Esophagus (tissue), 2 donors: Measurements from ENCODE around the gene RET. TPM values are rescaled to one million over a fixed set of nuclear protein-coding genes. Genes with fewer than 3 reads are reported as not detected.
A peak's percentile ranks its signal among the peaks of the same experiment; 100 is the strongest.
"Not testable (repeated sequence)": the region's sequence is repeated elsewhere in the genome, so short reads cannot be mapped to it uniquely, and the experiment has no call there.

Experiments
- H3K27ac ChIP-seq, 2 donors: one replicate each; pipeline ENCODE4 v1.5.1; 2013; ENCODE audit warnings: low read depth in 2 of 2, mild to moderate bottlenecking in 2 of 2, inconsistent platforms in 1 of 2, low read length in 1 of 2, moderate library complexity in 1 of 2
- H3K27me3 ChIP-seq, 2 donors: one replicate each; pipeline ENCODE4 v1.6.1; 2013; ENCODE audit warnings: low read length in 2 of 2, control low read depth in 1 of 2, mild to moderate bottlenecking in 1 of 2; ENCODE audit not compliant: insufficient read depth in 2 of 2, control insufficient read depth in 1 of 2
- H3K36me3 ChIP-seq, 2 donors: one replicate each; pipeline ENCODE4 v1.6.1; 2013; ENCODE audit warnings: low read length in 1 of 2; ENCODE audit not compliant: control insufficient read depth in 2 of 2, insufficient read depth in 2 of 2
- H3K4me1 ChIP-seq, 2 donors: one replicate each; pipeline ENCODE4 v1.6.1; 2013; ENCODE audit warnings: low read length in 1 of 2; ENCODE audit not compliant: control insufficient read depth in 2 of 2, insufficient read depth in 2 of 2
- H3K4me3 ChIP-seq, 2 donors: one replicate each; pipeline ENCODE4 v1.5.1; 2013; ENCODE audit warnings: low read length in 2 of 2, mild to moderate bottlenecking in 2 of 2, low read depth in 1 of 2, moderate library complexity in 1 of 2
- H3K9me3 ChIP-seq, 2 donors: one replicate each; pipeline ENCODE4 v1.6.1; 2013; ENCODE audit warnings: mild to moderate bottlenecking in 2 of 2, low read depth in 1 of 2, low read length in 1 of 2, moderate library complexity in 1 of 2; ENCODE audit not compliant: control insufficient read depth in 2 of 2, insufficient read depth in 1 of 2
- WGBS, 2 donors: extraction: QIAGEN DNeasy Blood & Tissue Kit; methylation state at CpG; one replicate each; pipeline ENCODE4 v1.1.7; 2013; 5-methylcytosine and 5-hydroxymethylcytosine counted together
- polyA plus RNA-seq, 2 donors: library from polyadenylated mRNA; stranded (reverse); fragments of 200-250 nt; gene quantifications; one replicate each; pipeline ENCODE4 v1.2.3, GENCODE V29; 2013
- donor health status: healthy with polysubstance abuse.
- donor health status: Bipolar disorder and iron deficiency.

The RET gene
- polyA plus RNA-seq, 2 donors: 0.07 to 0.10 TPM

DNA sequence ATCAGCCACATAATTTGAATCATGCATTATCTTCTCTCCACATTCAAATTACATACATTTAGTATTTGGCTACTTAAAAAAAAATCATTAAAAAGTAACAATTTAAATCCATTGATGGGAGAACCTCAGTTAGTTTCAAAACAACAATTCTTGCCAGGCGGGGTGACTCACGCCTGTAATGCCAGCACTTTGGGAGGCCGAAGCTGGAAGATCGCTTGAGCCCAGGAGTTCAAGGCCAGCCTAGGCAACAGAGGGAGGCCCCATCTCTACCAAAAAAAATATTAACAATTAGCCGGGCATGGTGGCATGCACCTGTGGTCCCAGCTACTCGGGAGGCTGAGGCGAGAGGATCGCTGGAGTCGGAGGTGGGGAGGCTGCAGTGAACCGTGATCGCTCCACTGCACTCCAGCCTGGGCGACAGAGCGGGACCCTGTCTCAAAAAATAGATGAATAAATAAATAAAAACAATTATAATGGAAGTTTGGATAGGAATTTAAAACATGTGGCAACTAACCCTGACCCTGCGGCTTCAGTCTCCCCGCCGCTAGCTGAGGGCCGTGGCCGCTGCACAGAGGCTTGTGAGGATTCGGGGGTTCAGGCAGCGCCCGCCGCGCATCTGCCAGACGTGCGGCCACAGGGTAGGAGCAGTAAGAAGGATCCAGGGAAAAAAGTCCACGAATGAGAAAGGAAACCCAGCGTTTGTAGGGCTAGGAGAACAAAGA is 60.3 kb downstream of the RET start:
- H3K4me1 ChIP-seq: no peaks in the 10 kb centered on the region
- H3K36me3 ChIP-seq: no peaks in the 10 kb centered on the region
- WGBS, 2 donors: 38 to 42% methylated on average over 27 of the region's 27 CpGs
- no peaks in the 10 kb centered on the region for H3K9me3 ChIP-seq
- H3K27me3 ChIP-seq: no peaks in the 10 kb centered on the region
- peak overlapping the region; percentile 87 to 95 for H3K27ac ChIP-seq
- peak overlapping the region; percentile 81 to 96 for H3K4me3 ChIP-seq

DNA sequence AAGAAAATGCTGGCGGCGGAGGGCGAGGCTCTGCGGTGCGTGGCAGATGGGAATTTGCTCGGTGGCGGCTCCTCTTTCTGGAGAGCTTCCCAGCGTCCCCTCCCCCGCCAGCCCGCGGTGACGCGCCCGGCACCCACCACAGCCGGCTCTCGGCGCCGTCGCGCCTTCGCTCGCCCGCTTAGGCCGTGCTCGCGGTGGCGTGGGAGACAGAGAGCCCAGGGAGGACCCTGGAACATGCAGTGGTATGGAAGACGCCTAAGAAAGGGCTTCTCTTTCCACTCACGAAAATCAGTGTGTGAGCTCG is 60.8 kb downstream of the RET start:
- Histone ChIP-seq H3K4me3 (peak overlapping the region; percentile 81 to 96), H3K9me3 (no peaks in the 10 kb centered on the region), H3K4me1 (no peaks in the 10 kb centered on the region), H3K27ac (peak overlapping the region; percentile 87 to 95), H3K36me3 (no peaks in the 10 kb centered on the region), H3K27me3 (no peaks in the 10 kb centered on the region)
- 0% methylated on average over 30 of the region's 30 CpGs for WGBS, 2 donors

DNA sequence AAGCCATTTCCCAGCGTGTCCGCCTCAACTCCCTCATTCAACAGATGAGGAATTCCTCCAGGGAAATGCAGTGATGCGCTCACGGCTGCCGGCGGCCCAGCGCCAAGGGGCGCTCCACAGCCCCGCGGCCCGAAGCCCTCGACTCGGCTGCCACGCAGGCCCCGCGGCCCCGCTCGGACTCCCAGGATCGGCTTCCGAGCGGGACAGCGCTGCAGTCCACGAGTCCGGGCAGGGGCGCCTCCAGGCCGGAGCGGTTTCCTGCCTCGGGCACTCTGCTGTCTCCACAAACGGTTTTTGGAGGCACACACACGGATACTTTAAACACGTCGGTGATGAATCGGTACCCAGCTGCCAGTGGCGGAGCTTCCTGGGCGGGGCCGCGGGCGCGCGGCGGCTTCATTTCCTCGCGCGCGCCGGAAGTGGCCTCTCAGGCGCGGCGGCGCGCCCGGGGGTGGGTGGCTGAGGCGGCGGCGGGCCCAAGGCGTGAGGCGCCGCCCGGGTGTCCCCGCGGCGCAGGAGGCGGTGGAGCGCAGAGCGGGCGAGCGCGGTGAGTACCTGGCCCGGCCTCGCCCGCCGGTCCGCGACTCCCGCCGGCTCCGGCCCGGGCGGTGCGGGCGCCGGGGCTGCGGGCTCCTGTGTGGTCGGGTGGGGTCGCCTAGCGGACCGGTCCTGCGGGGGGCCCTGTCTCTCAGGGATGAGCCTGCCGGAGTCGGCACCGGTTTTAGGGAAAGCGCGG is 61.3 kb downstream of the RET start, which contains the start of gene CSGALNACT2:
Gene CSGALNACT2, plus strand, starts transcription at position 425 of the 736 bp plus-strand sequence. CDS start 16,705 bp downstream, outside the sequence.
- Histone ChIP-seq H3K27me3 (no peaks in the 10 kb centered on the region), H3K4me3 (peak within 1 kb of the TSS; percentile 81 to 96), H3K4me1 (no peaks in the 10 kb centered on the region), H3K9me3 (no peaks in the 10 kb centered on the region), H3K27ac (peak within 1 kb of the TSS; percentile 87 to 95), H3K36me3 (no peaks in the 10 kb centered on the region)
- 0% methylated on average over 67 to 93 of the region's 93 CpGs for WGBS, 2 donors

DNA sequence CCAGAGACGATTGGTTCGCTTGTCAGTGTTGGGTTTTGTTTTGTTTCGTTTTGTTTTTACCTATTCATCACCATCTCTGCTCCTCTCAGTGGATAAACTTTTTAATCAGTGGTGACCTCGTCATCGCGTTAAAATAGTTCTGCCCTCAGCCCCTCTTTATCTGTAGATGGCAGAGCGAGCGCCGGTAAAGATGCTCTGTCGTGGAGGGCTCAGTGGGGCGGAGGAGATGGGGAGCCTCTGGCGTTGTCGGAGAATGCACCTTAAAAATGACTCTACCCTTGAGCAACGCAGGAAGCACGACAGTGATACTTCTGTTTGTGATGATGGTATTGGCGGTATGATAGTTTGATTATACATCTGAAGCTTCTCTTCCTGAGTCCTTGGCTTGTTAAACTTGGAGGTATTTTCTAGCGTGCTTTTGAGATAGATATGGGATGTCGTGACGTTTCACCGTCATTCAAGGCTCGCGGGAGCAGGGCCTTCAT is 61.9 kb downstream of the RET start:
- peak overlapping the region; percentile 81 to 96 for H3K4me3 ChIP-seq
- no peaks in the 10 kb centered on the region for H3K27me3 ChIP-seq
- H3K9me3 ChIP-seq: no peaks in the 10 kb centered on the region
- H3K27ac ChIP-seq: peak overlapping the region; percentile 87 to 95
- 0% methylated on average over 22 of the region's 22 CpGs for WGBS, 2 donors
- no peaks in the 10 kb centered on the region for H3K36me3 ChIP-seq
- no peaks in the 10 kb centered on the region for H3K4me1 ChIP-seq

DNA sequence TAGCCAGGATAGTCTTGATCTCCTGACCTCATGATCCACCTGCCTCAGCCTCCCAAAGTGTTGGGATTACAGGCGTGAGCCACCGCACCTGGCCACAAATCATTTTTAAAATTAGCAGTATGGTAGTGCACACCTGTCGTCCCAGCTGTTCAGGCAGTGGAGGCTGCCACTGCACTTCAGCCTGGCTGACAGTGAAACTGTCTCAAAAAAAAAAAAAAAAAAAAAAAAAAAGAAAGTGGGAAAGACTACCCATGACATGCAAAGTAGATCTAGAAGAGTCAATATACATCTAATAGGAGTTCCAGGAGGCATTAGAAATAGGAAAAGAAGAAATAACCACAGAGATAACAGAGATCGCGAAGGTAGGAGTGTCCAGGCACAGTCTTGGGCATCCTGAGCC is 64.6 kb downstream of the RET start:
- H3K4me1 ChIP-seq: no peaks in the 10 kb centered on the region
- WGBS, 2 donors: 84 to 91% methylated on average over 5 of the region's 5 CpGs
- H3K27ac ChIP-seq: no peak overlapping the region

DNA sequence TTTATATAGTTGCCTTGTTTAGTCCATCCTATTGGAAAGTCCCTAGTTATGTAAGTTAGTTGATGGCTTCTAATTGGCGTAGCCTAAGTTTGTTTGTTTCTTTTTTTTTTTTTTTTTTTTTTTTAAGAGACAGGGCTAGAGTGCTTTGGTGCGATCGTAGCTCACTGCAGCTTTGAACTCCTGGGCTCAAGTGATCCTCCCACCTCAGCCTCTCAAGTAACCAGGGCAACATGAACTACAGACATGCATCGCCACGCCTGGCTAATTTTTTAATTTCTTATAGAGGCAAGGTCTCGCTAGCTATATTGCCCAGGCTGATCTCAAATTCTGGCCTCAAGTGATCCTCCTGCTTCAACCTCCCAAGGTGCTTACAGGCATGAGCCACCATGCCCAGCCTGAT is 68.4 kb downstream of the RET start:
- 82 to 84% methylated on average over 6 of the region's 6 CpGs for WGBS, 2 donors
- no peaks in the 10 kb centered on the region for H3K4me1 ChIP-seq
- no peaks in the 10 kb centered on the region for H3K27me3 ChIP-seq
- H3K9me3 ChIP-seq: no peaks in the 10 kb centered on the region
- no peak overlapping the region for H3K27ac ChIP-seq
- no peak overlapping the region for H3K4me3 ChIP-seq
- no peaks in the 10 kb centered on the region for H3K36me3 ChIP-seq

More for the DNA sequence above, 64.6 kb downstream of the RET start:
- Histone ChIP-seq H3K9me3 (no peaks in the 10 kb centered on the region), H3K36me3 (no peaks in the 10 kb centered on the region), H3K4me3 (no peak overlapping the region), H3K27me3 (no peaks in the 10 kb centered on the region)

- H3K9me3 ChIP-seq, H3K27me3 ChIP-seq, H3K4me1 ChIP-seq, H3K27ac ChIP-seq, H3K4me3 ChIP-seq, H3K36me3 ChIP-seq: not testable (repeated sequence)
- WGBS, 2 donors: 81 to 94% methylated on average over 1 of the region's 1 CpG
Observed at GRCh38 chr10:43145936-43146335, 69.1 kb downstream of the RET start.

GRCh38 chr10:43151371-43151770 is 74.5 kb downstream of the RET start:
- 53 to 62% methylated on average over 2 of the region's 2 CpGs for WGBS, 2 donors

GRCh38 chr10:43153901-43154300 is 77.0 kb downstream of the RET start:
- no peaks in the 10 kb centered on the region for H3K36me3 ChIP-seq
- H3K4me3 ChIP-seq: no peak overlapping the region
- WGBS, 2 donors: 80% methylated on average over 2 of the region's 2 CpGs
- peaks cover 0 to 3% of the 10 kb centered on the region in 2 donors for H3K4me1 ChIP-seq
- H3K9me3 ChIP-seq: no peaks in the 10 kb centered on the region
- no peaks in the 10 kb centered on the region for H3K27me3 ChIP-seq
- H3K27ac ChIP-seq: no peak overlapping the region

More at GRCh38 chr10:43151371-43151770, 74.5 kb downstream of the RET start:
- Histone ChIP-seq H3K27ac (no peak overlapping the region), H3K4me1 (peaks cover 0 to 3% of the 10 kb centered on the region in 2 donors), H3K36me3 (no peaks in the 10 kb centered on the region), H3K27me3 (no peaks in the 10 kb centered on the region), H3K4me3 (no peak overlapping the region), H3K9me3 (no peaks in the 10 kb centered on the region)
